GM11168 (cell line): ENCODE results near the gene FAM241A.
"Not testable (repeated sequence)": the region's sequence is repeated elsewhere in the genome, so short reads cannot be mapped to it uniquely, and the experiment has no call there.

Experiments
- in situ Hi-C: fragments of 300-500 bp; cut with MboI; formaldehyde crosslinking; loops from one replicate; pipeline ENCODE4 v1.12.0; 2022; ENCODE audit warnings: low sequenced_read_pairs; ENCODE audit not compliant: unreplicated experiment

Gene FAM241A

DNA sequence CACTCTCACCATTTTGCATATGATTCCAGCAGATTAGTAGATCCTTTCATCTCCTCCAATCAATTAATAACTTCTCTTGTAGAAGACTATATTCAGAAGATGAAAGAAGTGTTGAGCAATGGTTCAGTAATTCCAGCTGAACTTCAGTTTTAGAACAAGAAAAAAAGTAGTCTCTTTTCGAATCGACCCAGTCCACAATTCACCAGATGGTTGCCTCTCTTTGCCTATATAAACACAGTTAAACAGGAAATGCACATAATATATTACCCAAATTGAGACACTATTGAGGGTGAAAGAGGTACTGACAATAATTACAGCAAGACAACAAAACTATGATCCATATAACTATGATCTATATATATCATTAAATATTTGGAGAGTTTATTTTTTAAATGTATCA lies 16.8 kb upstream of the FAM241A start:
- in situ Hi-C loops, result no loop called here

DNA sequence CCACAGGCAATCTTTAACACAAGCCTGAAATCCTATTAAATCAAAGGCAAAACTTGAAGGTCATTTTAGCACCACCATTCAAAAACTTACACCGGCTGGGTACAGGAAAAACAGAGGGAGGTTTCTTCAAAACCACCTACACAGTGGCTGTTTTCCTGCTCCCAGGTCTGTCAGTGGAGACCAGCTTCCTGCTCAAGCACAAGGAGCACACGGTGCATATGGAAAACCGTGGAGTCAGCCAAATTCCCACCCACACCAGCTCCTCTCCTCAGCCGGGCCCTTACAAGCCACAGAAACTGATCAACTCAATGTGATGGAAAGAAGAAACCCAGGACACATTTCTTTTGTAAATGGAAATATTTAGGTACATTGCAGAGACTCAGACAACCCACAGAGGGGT lies 14.3 kb upstream of the FAM241A start:
- in situ Hi-C loops, result no loop called here

DNA sequence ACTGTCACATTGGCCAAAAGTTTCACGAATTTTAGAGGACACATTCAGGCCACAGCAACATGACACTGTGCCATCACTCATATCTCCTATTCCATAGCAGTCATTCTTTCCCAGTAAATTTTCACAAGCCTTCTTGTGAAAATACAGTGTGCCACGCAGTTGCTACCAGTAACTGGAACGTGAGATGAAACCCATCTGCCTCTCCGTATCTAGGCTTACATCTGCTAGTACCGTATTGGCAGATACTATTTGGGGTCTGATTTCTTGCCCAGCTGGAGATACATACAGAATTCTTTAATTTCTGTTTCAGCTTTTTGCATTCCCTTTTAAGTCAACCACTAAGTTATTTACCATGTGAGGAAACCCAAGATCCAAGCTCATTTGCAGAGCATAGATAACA lies 8.7 kb upstream of the FAM241A start:
- in situ Hi-C loops, result no loop called here

DNA sequence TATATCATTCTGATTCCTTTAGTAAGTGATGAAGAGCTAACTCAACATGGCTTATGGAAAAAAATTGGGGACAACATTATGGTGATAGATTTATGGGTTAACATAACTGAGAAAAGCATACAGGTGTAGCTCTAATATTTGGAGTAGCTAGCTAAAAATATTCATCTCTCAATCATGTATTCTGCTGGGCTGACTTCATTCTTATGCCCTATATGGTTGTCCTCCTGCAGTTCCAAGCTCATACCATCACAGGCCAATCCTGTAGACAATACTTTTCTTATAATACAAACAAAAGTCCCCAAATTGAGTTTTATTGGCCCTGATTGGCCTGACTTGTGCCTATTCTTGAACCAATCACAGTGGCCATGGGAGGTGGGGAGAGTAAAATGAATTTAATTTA lies 6.7 kb upstream of the FAM241A start:
- in situ Hi-C loops, result no loop called here

DNA sequence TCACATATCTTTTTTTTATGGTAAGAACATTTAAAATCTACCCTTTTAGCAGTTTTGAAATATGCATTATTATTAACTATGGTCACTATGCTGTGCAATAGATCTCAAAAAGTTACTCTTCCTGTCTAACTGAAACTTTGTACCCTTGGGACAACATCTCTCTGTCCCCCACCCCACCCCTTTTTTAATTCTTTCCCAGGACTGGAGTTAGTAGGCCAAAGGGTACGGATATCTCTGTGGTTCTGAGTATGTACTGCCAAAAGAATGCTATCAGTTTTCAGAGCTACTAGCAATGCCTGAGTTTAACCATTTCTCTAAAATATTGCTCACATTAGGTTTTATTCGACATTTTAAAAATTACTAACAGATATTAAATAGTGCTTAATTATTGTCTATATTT lies 4.7 kb upstream of the FAM241A start:
- in situ Hi-C loops, result no loop called here

DNA sequence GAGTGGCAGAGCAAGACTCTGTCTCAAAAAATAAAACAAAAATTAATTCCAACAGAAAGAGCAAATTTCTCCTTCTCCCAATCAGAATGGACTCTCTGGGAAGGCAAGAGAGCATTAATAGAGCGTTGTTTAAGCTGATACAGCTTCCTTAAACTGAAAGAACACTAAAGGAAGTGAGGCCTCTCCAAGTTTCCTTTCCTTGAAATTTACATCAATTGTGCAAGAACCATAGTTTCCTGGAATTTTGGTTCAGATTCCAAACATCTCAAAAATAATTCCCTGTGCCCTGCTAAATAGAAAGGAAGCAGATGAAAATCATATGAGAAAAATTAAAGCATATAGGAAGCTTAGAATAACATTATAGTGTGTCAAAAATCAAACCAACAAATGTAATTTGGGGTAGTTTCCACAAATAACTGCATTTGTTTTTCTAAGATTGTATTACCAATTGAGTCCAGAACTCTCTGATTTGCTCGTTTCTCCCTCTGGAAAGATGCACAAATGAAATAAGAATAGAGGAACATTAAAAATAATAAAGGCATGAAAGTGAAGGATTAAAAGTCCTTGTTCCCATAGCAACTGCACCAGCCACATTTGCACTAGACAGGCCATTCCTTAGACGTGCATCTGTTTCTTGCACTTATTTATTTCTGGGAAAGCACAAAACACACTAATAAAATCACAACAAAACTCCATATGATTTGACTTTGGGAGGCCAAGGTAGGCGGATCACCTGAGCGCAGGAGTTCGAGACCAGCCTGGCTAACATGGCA lies 3.7 kb upstream of the FAM241A start:
- in situ Hi-C loops, result no loop called here

DNA sequence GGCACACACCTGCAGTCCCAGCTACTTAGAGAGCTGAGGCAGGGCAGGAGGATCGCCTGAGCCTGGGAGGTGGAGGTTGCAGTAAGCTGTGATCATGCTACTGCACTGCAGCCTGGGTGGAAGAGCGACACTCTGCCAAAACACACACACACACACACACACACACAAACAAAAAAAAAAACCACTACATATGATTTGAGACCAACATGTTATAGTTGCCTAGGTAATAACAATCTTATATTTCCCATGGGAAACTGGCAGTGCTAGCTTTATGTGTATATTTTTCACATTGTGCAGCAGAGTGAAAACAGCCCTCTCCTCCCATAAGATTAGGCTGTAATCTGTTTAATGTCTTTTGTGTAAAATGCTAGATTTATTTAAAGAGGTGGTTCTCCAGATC lies 3.1 kb upstream of the FAM241A start:
- in situ Hi-C loops, result no loop called here

DNA sequence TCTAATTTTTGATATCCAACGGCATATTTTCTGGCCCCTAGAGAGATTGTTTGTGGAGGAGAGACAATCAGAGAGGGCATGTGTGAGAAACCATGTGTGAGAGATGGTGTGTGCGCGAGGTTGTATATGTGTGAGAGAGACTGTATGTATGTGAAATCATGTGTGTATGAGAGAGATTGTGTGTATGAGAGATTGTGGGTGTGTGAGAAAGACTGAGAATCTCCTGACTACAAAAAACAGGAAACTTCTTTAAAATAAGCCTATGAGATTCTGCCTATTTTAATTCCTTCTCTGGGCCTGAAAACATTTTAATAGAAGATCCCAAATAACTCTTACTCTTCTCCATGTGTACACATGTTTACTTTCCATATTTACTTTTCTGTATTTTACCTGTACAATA lies 1.5 kb upstream of the FAM241A start:
- in situ Hi-C loops, result no loop called here

DNA sequence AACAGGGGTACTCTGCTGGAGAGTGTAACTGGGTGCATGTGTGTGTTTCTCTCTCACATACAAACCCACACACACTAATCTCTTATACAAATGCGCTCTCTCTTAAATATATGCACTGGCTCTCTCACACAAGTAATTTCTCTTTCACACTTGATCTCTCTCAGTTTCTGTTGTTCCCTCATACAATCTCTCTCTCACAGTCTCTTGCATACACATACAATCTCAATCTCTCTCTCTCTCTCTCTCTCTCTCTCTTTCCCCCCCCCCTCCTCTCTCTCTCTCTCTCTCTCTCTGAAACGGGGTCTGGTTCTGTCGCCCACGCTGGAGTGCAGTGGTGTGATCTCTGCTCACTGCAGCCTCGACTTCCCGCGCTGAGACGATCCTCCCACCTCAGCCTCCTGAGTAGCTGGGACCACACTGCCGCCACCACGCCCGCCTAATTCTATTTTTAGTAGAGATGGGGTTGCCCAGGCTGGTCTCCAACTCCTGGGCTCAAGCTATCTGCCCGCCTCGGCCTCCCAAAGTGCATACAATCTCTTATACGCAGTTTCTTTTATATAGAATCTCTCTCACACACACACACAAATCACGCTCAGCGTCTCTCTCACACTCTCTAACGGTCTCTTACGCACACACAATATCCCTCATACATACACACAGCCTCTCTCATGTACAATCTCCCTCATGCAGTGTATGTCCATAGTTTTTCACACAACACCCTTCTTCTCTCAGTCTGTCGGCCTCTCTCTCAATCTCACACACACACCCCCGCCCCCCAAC lies 518 bp upstream of the FAM241A start:
- in situ Hi-C loops, result no loop called here

DNA sequence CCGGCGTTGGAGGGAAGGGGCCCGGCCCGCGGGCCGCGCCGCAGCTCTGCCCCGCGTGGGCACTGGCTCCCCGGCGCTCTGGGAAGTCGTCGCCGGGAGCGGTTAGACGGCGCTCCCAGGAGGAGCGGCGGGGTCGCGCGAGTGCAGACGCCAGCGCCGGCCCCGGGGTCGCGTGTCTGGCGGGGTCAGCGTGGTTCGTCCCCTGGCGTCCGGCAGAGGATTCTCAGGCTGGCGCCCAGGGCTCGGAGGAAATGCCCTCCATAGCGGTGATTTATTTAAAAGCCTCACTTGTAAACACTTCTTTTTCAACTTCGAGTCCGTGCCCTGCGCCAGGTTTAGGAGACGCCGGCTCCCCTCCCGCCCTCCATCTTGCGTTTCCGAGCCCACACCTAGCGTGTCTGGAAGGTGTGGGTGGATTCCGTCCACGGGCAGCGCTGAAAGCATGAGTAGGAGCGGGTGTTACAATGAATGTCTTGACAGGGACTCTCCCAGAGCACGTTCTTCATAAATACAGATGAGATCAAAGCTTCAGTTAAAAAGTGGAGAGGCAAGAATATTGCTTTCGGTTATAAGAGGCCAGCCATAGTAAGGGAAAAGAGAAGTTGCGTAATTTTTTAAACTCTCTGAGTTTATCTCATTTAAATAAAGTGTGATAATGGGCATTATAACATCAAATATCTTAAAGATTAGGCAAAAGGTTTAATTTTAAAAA lies 692 bp downstream of the FAM241A start:
- in situ Hi-C loops, result no loop called here

DNA sequence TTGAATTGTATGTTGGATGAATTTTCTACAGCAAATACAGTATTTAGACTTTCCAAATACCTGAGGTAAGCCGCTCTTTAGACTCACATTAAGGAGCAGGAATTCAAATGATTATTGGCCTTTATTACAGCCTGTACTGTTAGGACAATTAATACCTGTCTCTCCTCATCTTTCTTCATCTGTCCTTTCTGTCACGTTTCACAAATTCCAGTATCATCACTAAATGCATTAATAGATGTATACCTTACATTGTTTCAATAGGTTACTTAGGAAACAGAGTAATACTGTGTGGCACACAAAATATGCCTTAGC lies 1.2 kb downstream of the FAM241A start:
- in situ Hi-C loops, result no loop called here

DNA sequence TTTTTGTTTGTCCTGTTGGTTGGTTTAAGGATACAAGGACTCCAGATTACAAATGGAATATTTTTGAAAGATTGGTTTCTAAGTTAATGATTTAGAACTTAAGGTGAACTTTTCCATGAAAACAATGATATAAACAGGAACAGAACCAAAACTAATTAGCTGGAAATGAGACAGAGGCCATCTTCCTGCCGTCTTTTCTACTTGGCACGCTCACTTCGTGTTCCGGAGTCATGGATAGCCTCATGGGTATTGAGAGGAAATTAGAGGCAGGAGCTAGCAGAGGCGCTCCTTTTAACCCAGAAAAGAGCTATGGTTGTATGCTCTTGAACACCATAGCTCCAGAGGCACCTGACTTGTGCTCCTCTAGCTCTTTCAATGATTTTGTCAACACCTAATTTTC lies 2.4 kb downstream of the FAM241A start:
- in situ Hi-C loops, result no loop called here

DNA sequence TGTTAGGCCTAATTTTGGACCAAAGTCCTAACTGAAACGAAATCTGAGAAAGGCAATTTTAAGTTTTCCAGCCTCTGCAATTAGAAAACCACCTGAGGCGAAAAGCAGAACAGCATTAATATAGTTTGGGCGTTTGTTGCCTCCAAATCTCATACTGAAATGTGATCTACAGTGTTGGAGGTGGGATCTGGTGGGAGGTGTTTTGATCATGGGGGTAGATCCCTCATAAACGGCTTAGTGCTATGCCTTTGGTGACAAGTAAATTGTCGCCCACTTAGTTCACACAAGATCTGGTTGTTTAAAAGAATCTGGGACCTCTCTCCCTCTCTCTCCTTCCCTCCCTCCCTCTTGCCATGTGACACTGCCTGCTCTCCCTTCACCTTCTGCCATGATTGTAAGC lies 5.7 kb downstream of the FAM241A start:
- in situ Hi-C loops, result no loop called here

DNA sequence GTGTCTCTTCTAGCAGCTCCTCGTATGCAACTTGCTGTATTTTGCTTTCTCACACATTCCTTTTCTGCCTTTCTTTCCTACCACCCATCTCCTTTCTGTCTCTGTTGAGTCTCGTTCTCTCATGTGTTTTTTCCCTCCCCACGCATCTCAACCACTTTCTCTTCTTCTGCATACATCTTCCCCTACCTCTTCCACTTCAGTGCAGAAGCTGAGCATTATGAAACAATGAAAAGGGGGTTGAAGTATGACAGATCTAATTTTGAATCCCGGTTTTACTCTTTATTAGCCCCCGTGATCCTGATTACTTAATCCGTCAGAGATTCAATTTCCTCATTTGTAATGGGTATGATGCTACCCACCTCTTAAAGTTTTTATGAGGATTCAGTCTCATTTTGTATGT lies 7.3 kb downstream of the FAM241A start:
- in situ Hi-C loops, result no loop called here

DNA sequence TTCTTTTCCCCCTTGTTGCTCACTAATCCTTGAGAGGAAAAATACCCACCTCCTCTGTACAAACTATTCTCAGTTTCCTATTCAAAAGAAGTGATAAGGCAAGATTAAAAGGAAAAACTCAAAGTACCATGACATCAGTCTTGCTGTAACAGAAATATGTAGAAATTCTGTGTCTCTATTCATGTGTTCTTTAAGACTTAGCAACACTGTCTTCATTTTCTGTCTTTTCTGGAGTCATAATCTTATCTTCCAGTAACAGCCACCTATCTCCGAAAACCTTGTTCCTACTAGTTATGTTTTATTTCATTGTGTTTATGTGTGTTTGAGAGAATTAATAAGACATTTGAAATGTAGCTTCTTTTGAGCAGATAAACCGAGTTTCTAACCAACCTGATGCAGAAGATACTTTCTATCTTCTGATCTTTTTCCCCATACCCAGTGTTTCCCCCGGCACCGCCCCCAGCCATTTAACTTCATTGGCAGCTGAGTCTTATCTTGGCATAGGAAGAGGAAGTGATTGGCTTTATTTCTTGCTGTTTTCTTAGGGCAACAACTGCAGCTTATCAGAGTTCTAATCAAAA lies 8.0 kb downstream of the FAM241A start:
- in situ Hi-C loops, result no loop called here

DNA sequence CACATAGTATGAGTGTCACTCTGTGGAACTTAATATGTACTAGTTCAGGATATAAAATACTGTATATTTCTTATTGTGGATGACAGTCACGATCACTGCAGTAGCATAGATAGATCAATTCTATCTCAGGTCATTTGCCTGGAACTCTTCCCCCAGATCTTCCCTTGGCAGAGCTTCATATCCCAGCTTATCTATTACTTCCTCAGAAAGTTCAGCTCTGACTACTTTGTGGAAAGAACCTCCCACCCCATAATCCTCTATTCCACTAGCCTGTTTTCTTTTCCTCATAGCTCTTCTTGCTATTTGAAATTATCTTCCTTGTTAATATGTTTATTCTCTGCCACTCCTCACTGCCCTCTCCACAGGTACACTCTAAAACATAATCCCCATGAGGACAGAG lies 10.9 kb downstream of the FAM241A start:
- in situ Hi-C loops, result no loop called here

DNA sequence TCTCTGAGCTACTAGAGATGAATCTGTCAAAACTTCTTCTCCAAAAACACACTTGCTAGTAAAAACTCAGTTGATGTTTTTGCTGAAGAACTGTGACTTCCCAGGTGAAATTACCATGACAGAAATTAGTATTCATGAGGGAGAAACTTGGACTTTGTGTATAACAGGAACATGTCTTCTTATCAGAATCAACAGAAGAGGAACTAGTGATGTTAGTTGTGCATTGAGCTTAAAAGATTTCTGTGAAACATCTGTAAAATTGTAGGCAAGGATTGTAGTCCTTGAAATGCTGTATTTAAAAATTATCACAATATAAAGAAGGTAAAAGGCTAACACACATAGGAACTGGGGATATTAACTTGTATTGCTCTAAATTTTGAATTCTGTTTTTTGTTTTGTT lies 11.3 kb downstream of the FAM241A start:
- in situ Hi-C loops, result no loop called here

DNA sequence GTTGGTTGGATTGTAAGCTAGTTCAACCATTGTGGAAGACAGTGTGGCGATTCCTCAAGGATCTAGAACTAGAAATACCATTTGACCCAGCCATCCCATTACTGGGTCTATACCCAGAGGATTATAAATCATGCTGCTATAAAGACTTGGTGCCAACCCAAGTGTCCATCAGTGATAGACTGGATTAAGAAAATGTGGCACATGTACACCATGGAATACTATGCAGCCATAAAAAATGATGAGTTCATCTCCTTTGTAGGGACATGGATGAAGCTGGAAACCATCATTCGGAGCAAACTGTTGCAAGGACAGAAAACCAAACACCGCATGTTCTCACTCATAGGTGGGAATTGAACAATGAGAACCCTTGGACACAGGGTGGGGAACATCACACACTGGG lies 18.5 kb downstream of the FAM241A start:
- in situ Hi-C loops, result not testable (repeated sequence)

DNA sequence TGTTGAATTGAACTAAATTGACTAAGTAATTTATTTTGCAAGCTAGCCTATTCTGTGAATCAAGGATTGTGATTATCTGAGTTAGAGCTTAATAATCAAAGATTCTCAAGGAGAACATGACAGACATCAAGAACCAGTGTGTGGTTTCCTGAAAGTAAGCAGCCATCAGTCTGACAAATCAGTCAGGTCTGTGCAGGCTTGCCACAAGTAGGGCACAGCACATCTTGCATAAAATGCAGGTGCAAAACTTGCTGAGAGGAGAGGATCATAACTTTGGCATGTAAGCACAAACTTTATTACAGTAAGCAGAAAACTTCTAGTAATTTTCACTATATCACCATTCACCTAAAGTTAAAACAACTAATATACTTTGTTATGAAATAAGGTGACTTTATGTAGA lies 22.5 kb downstream of the FAM241A start:
- in situ Hi-C loops, result no loop called here

DNA sequence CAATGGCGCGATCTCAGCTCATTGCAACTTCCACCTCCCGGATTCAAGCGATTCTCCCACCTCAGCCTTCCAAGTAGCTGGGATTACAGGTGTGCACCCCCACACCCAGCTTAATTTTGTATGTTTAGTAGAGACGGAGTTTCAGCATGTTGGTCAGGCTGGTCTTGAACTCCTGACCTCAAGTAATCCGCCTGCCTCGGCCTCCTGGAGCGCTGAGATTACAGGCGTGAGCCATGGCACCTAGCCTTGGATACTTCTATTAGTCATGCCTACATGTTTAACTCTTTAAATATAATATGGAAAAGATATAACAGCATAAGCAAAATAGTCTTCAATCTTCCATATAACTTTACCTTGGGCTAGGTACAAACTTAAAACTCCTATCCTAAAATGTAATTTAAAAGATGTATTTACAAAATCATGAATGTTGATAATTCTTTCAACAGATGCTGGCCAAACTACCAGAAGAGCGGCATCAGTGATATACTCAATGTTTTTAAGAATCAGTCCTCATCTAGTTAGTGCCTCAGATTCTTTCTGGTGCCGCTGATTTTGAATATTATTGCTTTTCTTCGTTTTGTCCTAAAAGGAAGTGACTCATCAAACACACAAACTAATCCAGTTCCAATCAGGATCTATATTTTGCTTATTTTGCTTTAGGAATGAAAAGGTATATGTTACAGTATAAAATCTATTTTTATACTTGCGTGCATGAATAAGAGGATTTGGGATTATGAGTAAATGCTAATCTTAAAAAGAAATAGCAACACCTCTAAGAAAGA lies 23.7 kb downstream of the FAM241A start:
- in situ Hi-C loops, result no loop called here
